K562 (cell line): ENCODE results near the gene RBM4B. TPM values are rescaled to one million over a fixed set of nuclear protein-coding genes. Genes with fewer than 3 reads are reported as not detected.

ENCODE experiments used
- ARID2 ChIP-seq: fragments of 450-650 bp; IDR thresholded peaks from 2 replicates; pipeline ENCODE4 v1.6.1; 2017; ENCODE audit warnings: antibody characterized with exemption, mild to moderate bottlenecking
- ATF6 ChIP-seq: sonication (generic); formaldehyde crosslinking; IDR thresholded peaks from 2 replicates; pipeline ENCODE4 v1.4.0; 2020; ENCODE audit warnings: mild to moderate bottlenecking, missing genetic modification reagents
- BRD4 ChIP-seq: fragments of 200-600 bp; sonication (generic); IDR thresholded peaks from 2 replicates; pipeline ENCODE4 v1.6.1; 2017; ENCODE audit warnings: inconsistent platforms
- CTCFL ChIP-seq: IDR thresholded peaks from 2 replicates; pipeline ENCODE4 v1.6.1; 2011; ENCODE audit warnings: borderline replicate concordance, low read depth, mild to moderate bottlenecking, moderate library complexity, low read length; ENCODE audit not compliant: insufficient read depth, poor library complexity, severe bottlenecking
- FOXM1 ChIP-seq, 2 experiments: fragments of 450-650 bp in 1 of 2; sonication (generic) in 1 of 2; formaldehyde crosslinking in 1 of 2; IDR thresholded peaks; 2 replicates each; pipeline versions ENCODE4 v1.6.1 to v1.9.0; 2017 to 2022; ENCODE audit warnings: low read depth in 2 of 2, mild to moderate bottlenecking in 2 of 2, missing genetic modification reagents in 1 of 2, moderate library complexity in 1 of 2
- KAT7 ChIP-seq: sonication (generic); formaldehyde crosslinking; IDR thresholded peaks from 2 replicates; pipeline ENCODE4 v1.8.0; 2022; ENCODE audit warnings: missing genetic modification reagents, mild to moderate bottlenecking, borderline replicate concordance
- NFATC3 ChIP-seq: fragments of 450-650 bp; IDR thresholded peaks from 2 replicates; pipeline ENCODE4 v1.6.1; 2017; ENCODE audit warnings: mild to moderate bottlenecking
- POLR2AphosphoS5 ChIP-seq: IDR thresholded peaks from 2 replicates; pipeline ENCODE4 v1.6.1; 2011; ENCODE audit warnings: mild to moderate bottlenecking, low read depth, low read length, moderate library complexity; ENCODE audit not compliant: control insufficient read depth, insufficient read depth
- RBFOX2 ChIP-seq: fragments of 200-400 bp; formaldehyde crosslinking; IDR thresholded peaks from 2 replicates; pipeline ENCODE4 v1.6.1; 2017; ENCODE audit warnings: low read depth, mild to moderate bottlenecking, low read length, moderate library complexity
- RHOXF2B ChIP-seq: fragments of 250-450 bp; sonication (Bioruptor Pico); conservative IDR thresholded peaks from 2 replicates; pipeline ENCODE4 v1.5.1; 2021
- SUPT5H ChIP-seq: fragments of 450-650 bp; IDR thresholded peaks from 2 replicates; pipeline ENCODE4 v1.6.1; 2016
- TAL1 ChIP-seq: fragments of 450-650 bp; IDR thresholded peaks from 2 replicates; pipeline ENCODE4 v1.6.1; 2016; ENCODE audit warnings: mild to moderate bottlenecking
- TCF3 ChIP-seq: sonication (generic); formaldehyde crosslinking; IDR thresholded peaks from 2 replicates; pipeline ENCODE4 v1.4.0; 2020; ENCODE audit warnings: mild to moderate bottlenecking, missing genetic modification reagents
- WHSC1 ChIP-seq: IDR thresholded peaks from one replicate; pipeline ENCODE4 v1.6.1; 2012; ENCODE audit warnings: low read length, control low read depth, inconsistent platforms
- XRCC4 ChIP-seq: IDR thresholded peaks from one replicate; pipeline ENCODE4 v1.6.1; 2011; ENCODE audit not compliant: insufficient read depth, insufficient read length; ENCODE audit errors: extremely low read depth
- ZFP1 ChIP-seq: fragments of 450-650 bp; formaldehyde crosslinking; IDR thresholded peaks from 2 replicates; pipeline ENCODE4 v1.4.0; 2020; ENCODE audit warnings: mild to moderate bottlenecking, mixed read lengths
- ZFX ChIP-seq: sonication (generic); formaldehyde crosslinking; IDR thresholded peaks from 2 replicates; pipeline ENCODE4 v1.8.0; 2022; ENCODE audit warnings: mild to moderate bottlenecking, missing genetic modification reagents, moderate library complexity
- ZNF830 ChIP-seq: fragments of 250-450 bp; sonication (Bioruptor Pico); IDR thresholded peaks from 2 replicates; pipeline ENCODE4 v1.5.0; 2021; ENCODE audit warnings: mild to moderate bottlenecking
- polyA plus RNA-seq, 8 experiments: library from polyadenylated mRNA; depleted of rRNA in 4 of 8; stranded (reverse) in 5 of 8; unstranded in 3 of 8; fragments of >200 nt; fragmentation: Nextera tagmentation in 2 of 8; fragmentation: Illumina TruSeq in 1 of 8; extraction: Ambion mirVana in 2 of 8; extraction: Trizol in 1 of 8; gene quantifications; 2 replicates each; pipeline versions ENCODE4 v1.2.1 to v1.2.3, GENCODE V29; 2011 to 2014; ENCODE audit warnings: inconsistent platforms in 1 of 8, missing spikeins in 1 of 8
- total RNA-seq, 7 experiments: library from RNA; depleted of rRNA in 6 of 7; stranded (reverse); fragments of >200 nt in 6 of 7; fragmentation: Illumina TruSeq in 2 of 7; extraction: Trizol in 2 of 7; gene quantifications; 2 replicates each; pipeline versions ENCODE4 v1.2.1 to v1.2.3, GENCODE V29; 2011 to 2021; ENCODE audit warnings: low replicate concordance in 1 of 7
- TF ChIP-seq, protein P1 (sequence below): sonication (generic); formaldehyde crosslinking; IDR thresholded peaks from 2 replicates; pipeline ENCODE4 v1.8.1; 2023; ENCODE audit warnings: mild to moderate bottlenecking, missing genetic modification reagents

The RBM4B gene
- total and polyA plus RNA-seq, 9 of the 15 experiments (the other 6 are each of a cell fraction or from before 2014, with no cell fraction given), result 14.6 to 39.9 (median 23.3) TPM

DNA sequence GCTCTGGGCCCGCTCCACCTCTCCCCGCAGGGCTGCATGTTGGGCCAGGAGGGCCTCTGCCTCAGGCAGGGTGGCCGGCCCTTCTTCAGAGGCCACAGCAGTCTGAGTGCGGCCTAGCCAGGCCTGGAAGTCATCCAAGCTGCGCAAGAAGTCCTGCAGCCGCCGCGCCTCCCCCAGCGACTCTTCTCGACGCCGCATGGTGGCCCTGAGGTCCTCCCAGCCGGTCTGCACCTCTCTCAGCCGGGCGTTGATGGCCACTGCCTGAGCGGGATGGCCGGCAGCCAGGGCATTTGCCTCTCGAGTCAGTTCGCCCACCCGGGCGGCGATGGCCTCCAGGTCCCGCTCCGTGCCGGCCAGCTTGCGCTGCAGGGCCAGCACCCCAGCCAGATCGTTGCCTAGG, 23.1 kb upstream of the RBM4B start (continued):
- TF ChIP-seq SUPT5H, result no peak
- peak; percentile 93 for TF ChIP-seq ZFX (CRISPR knock-in tag)
- TF ChIP-seq CTCFL, result no peak
- no peak for TF ChIP-seq TAL1
- no peak for TF ChIP-seq NFATC3
- no peak for TF ChIP-seq BRD4
- TF ChIP-seq RBFOX2, result peak; percentile 70
- TF ChIP-seq TCF3 (CRISPR knock-in tag), result no peak
- no peak for TF ChIP-seq XRCC4
- 0 out of 2 replicates have a peak, but pooled peaks have one; percentile 2 for TF ChIP-seq ATF6
- no peak for TF ChIP-seq RHOXF2B
- no peak for TF ChIP-seq FOXM1 (IDR thresholded peaks at IDR 0.05; ENCODE audit: low read depth)
- TF ChIP-seq FOXM1 (CRISPR knock-in tag; IDR thresholded peaks at IDR 0.05; ENCODE audit: low read depth), result no peak
- TF ChIP-seq, protein P1, sequence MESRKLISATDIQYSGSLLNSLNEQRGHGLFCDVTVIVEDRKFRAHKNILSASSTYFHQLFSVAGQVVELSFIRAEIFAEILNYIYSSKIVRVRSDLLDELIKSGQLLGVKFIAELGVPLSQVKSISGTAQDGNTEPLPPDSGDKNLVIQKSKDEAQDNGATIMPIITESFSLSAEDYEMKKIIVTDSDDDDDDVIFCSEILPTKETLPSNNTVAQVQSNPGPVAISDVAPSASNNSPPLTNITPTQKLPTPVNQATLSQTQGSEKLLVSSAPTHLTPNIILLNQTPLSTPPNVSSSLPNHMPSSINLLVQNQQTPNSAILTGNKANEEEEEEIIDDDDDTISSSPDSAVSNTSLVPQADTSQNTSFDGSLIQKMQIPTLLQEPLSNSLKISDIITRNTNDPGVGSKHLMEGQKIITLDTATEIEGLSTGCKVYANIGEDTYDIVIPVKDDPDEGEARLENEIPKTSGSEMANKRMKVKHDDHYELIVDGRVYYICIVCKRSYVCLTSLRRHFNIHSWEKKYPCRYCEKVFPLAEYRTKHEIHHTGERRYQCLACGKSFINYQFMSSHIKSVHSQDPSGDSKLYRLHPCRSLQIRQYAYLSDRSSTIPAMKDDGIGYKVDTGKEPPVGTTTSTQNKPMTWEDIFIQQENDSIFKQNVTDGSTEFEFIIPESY (CRISPR knock-in tag), result peak; percentile 61
- no peak for TF ChIP-seq ZFP1
- TF ChIP-seq POLR2AphosphoS5, result no peak
- TF ChIP-seq WHSC1, result no peak
- TF ChIP-seq ARID2, result no peak
- TF ChIP-seq ZNF830 (CRISPR knock-in tag), result no peak
- peak; percentile 97 for TF ChIP-seq KAT7 (CRISPR knock-in tag)
